ENCODE data around the gene RPS19. TPM values are rescaled to one million over a fixed set of nuclear protein-coding genes. Genes with fewer than 3 reads are reported as not detected.
"Not testable (repeated sequence)": the region's sequence is repeated elsewhere in the genome, so short reads cannot be mapped to it uniquely, and the experiment has no call there.

Gene RPS19
- total RNA-seq, 4 donors from 2014 or later = 595 to 1,336 (median 1,016) TPM

DNA sequence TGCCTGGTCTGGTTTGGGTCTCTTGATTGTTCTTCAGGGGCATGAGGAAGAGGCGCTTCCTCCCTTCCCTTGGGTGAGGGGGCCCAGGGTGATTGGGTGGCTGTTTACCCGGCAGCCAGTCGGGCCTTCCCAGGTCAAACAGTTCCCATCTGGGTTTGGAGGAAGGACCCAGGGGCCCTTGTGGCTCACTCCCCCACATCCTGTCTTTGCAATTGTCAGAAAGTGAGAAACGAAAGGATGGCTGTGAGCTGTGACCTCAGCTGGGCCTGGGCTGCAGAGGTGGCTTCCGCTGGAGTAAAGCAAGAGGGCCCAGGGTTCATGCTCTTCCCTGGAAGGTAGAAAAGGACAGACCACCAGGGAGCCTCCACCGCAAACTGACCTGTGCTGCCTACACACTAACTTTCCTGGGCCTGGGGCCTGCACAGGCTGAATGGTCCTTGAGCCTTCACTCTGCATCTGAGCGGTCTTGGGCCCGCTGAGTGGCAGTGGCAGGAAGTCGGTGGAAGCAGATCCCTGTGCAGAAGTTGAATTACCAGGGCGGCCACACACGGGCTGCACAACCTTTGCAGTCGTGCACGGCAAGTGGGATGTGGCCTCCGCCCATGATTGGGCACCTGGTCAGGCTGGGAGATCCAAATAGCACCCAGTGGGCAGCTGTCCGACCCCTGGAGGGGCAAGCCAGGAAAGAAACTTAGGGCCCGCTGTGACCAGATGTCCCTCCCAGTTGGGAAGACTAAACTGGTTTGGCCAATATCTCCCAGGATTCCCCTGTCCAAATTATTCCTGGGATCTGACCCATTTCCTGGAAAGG is 11.7 kb downstream of the RPS19 start:
- Histone ChIP-seq H3K27me3 (no peaks in the 10 kb centered on the region), H3K4me3 (no peak overlapping the region), H3K36me3 (peaks cover 0 to 17% (median 7%) of the 10 kb centered on the region in 4 donors), H3K9me3 (no peaks in the 10 kb centered on the region), H3K27ac (peak overlapping the region; percentile 53 to 78 (median 58)), H3K4me1 (peaks cover 11 to 66% (median 24%) of the 10 kb centered on the region in 4 donors)
- intact Hi-C loops (cut with DNase I; ENCODE audit: low total_unique reads) = loop anchor here (5.0 kb wide), 1 partner anchor 86 kb away; the partner anchor contains the start of gene RABAC1
- WGBS, 2 donors (ENCODE audit: low coverage in 1 of 2) = 56% methylated on average over 16 of the region's 16 CpGs; no CpG with 5 or more reads in 1 of the 2 donors
- peak; percentile 78 for DNase-seq
- TF ChIP-seq POLR2A (IDR thresholded peaks at IDR 0.05) = no peak
- TF ChIP-seq EP300 (IDR thresholded peaks at IDR 0.05; ENCODE audit: low read depth) = no peak
- TF ChIP-seq POLR2AphosphoS5 (IDR thresholded peaks at IDR 0.05) = peak in 1 of 3 donors; percentile 39
- in situ Hi-C loops (cut with MboI; ENCODE audit: low pct_ligation_motif_present in 1 of 4, low pct_unique_long_range_greater_than_20kb in 1 of 4, low sequenced_read_pairs in 3 of 4) = loop anchor here in 3 of 4 donors (5.0 to 10.0 kb wide), 3 partner anchors 76 to 83 kb away; partner anchors contain the start of gene RABAC1 (in 1 of the 3)

GRCh38 chr19:41872384-41872774 is 12.3 kb downstream of the RPS19 start:
- in situ Hi-C loops (cut with MboI; ENCODE audit: low pct_ligation_motif_present in 1 of 4, low pct_unique_long_range_greater_than_20kb in 1 of 4, low sequenced_read_pairs in 3 of 4) = loop anchor here in 3 of 4 donors (5.0 to 10.0 kb wide), 3 partner anchors 75 to 82 kb away; partner anchors contain the start of gene RABAC1 (in 1 of the 3)
- intact Hi-C loops (cut with DNase I; ENCODE audit: low total_unique reads) = loop anchor here (5.0 kb wide), 1 partner anchor 85 kb away; the partner anchor contains the start of gene RABAC1
- TF ChIP-seq POLR2AphosphoS5 (IDR thresholded peaks at IDR 0.05) (no peak), EP300 (IDR thresholded peaks at IDR 0.05; ENCODE audit: low read depth) (no peak), POLR2A (IDR thresholded peaks at IDR 0.05) (no peak)
- TF ChIP-seq, protein P1, sequence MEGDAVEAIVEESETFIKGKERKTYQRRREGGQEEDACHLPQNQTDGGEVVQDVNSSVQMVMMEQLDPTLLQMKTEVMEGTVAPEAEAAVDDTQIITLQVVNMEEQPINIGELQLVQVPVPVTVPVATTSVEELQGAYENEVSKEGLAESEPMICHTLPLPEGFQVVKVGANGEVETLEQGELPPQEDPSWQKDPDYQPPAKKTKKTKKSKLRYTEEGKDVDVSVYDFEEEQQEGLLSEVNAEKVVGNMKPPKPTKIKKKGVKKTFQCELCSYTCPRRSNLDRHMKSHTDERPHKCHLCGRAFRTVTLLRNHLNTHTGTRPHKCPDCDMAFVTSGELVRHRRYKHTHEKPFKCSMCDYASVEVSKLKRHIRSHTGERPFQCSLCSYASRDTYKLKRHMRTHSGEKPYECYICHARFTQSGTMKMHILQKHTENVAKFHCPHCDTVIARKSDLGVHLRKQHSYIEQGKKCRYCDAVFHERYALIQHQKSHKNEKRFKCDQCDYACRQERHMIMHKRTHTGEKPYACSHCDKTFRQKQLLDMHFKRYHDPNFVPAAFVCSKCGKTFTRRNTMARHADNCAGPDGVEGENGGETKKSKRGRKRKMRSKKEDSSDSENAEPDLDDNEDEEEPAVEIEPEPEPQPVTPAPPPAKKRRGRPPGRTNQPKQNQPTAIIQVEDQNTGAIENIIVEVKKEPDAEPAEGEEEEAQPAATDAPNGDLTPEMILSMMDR (IDR thresholded peaks at IDR 0.05) = no peak
- Histone ChIP-seq H3K4me3 (no peak overlapping the region), H3K36me3 (peaks cover 0 to 17% (median 7%) of the 10 kb centered on the region in 4 donors), H3K27me3 (no peaks in the 10 kb centered on the region), H3K27ac (peak overlapping the region; percentile 48 to 78 (median 58)), H3K4me1 (peaks cover 10 to 62% (median 23%) of the 10 kb centered on the region in 4 donors), H3K9me3 (no peaks in the 10 kb centered on the region)
- no peak for DNase-seq
- WGBS, 2 donors (ENCODE audit: low coverage in 1 of 2) = 89 to 90% methylated on average over 9 to 12 of the region's 12 CpGs

- Histone ChIP-seq H3K27ac (peak overlapping the region; percentile 42 to 60 (median 52)), H3K4me1 (peaks cover 4 to 56% (median 22%) of the 10 kb centered on the region in 4 donors), H3K4me3 (no peak overlapping the region), H3K27me3 (no peaks in the 10 kb centered on the region), H3K36me3 (peaks cover 0 to 17% (median 7%) of the 10 kb centered on the region in 4 donors), H3K9me3 (no peaks in the 10 kb centered on the region)
- WGBS, 2 donors (ENCODE audit: low coverage in 1 of 2) = 41 to 56% methylated on average over 13 to 18 of the region's 18 CpGs
- in situ Hi-C loops (cut with MboI; ENCODE audit: low pct_ligation_motif_present in 1 of 4, low pct_unique_long_range_greater_than_20kb in 1 of 4, low sequenced_read_pairs in 3 of 4) (loop anchor here in 3 of 4 donors (5.0 to 10.0 kb wide), 3 partner anchors 74 to 82 kb away; partner anchors contain the start of gene RABAC1 (in 1 of the 3)), intact Hi-C loops (cut with DNase I; ENCODE audit: low total_unique reads) (loop anchor here (5.0 kb wide), 1 partner anchor 84 kb away; the partner anchor contains the start of gene RABAC1)
- TF ChIP-seq POLR2AphosphoS5 (IDR thresholded peaks at IDR 0.05) (peak in 1 of 3 donors; percentile 5), EP300 (IDR thresholded peaks at IDR 0.05; ENCODE audit: low read depth) (no peak), POLR2A (IDR thresholded peaks at IDR 0.05) (peak; percentile 6)
- TF ChIP-seq, protein P1 (IDR thresholded peaks at IDR 0.05) = peak; percentile 60 to 84 (median 74)
- DNase-seq = peak; percentile 87
These were observed 13.0 kb downstream of the RPS19 start for GRCh38 chr19:41872775-41873647.

GRCh38 chr19:41875973-41876372 is 15.9 kb downstream of the RPS19 start:
- 67 to 71% methylated on average over 3 of the region's 3 CpGs for WGBS, 2 donors (ENCODE audit: low coverage in 1 of 2)
- H3K27me3 ChIP-seq; intact Hi-C loops (cut with DNase I; ENCODE audit: low total_unique reads); H3K36me3 ChIP-seq; DNase-seq; H3K4me3 ChIP-seq; H3K9me3 ChIP-seq: not testable (repeated sequence)
- peaks cover 0 to 27% (median 3%) of the 10 kb centered on the region in 4 donors for H3K4me1 ChIP-seq
- in situ Hi-C loops (cut with MboI; ENCODE audit: low pct_ligation_motif_present in 1 of 4, low pct_unique_long_range_greater_than_20kb in 1 of 4, low sequenced_read_pairs in 3 of 4) = loop anchor here in 1 of 4 donors (10.0 kb wide), 1 partner anchor 79 kb away; the partner anchor contains the start of gene RABAC1
- H3K27ac ChIP-seq = peak overlapping the region; percentile 52 to 74 (median 60)
